HG03558 (cell line): Measurements from ENCODE around the gene OBSL1.

Experiments used
- ATAC-seq: cut with Tn5 transposase; IDR thresholded peaks from one replicate; pipeline ENCODE4 v1.9.1; 2021; ENCODE audit warnings: moderate number of reproducible peaks; ENCODE audit not compliant: unreplicated experiment; ENCODE audit errors: extremely low read depth

OBSL1 gene

GRCh38 chr2:219552382-219553167, 18.8 kb downstream of the OBSL1 start:
- peak; percentile 76 for ATAC-seq

- ATAC-seq: no peak
These were observed 19.6 kb downstream of the OBSL1 start for GRCh38 chr2:219551441-219552381.

GRCh38 chr2:219549619-219550018, 21.7 kb downstream of the OBSL1 start:
- ATAC-seq: no peak

GRCh38 chr2:219548990-219549389, 22.3 kb downstream of the OBSL1 start:
- ATAC-seq: no peak

- ATAC-seq: no peak
These were observed 23.7 kb downstream of the OBSL1 start for GRCh38 chr2:219547621-219548020.

GRCh38 chr2:219545943-219546352, 25.4 kb downstream of the OBSL1 start:
- no peak for ATAC-seq

- no peak for ATAC-seq
These were observed 25.9 kb downstream of the OBSL1 start for GRCh38 chr2:219545295-219545942.

GRCh38 chr2:219544567-219544966, 26.8 kb downstream of the OBSL1 start:
- ATAC-seq: no peak

GRCh38 chr2:219543596-219544358, 27.6 kb downstream of the OBSL1 start, which contains the start of the genes CHPF and TMEM198:
TSS of gene CHPF (minus strand) at chr2:219543809. CDS start at chr2:219543538, 271 bp downstream.
TSS of gene TMEM198 (plus strand) at chr2:219544028. CDS start at chr2:219544728, 700 bp downstream.
- peak; percentile 60 for ATAC-seq

- ATAC-seq: peak; percentile 18
These were observed 28.3 kb downstream of the OBSL1 start for GRCh38 chr2:219542931-219543595.

GRCh38 chr2:219541611-219542180, 29.6 kb downstream of the OBSL1 start:
- peak; percentile 28 for ATAC-seq

- ATAC-seq: no peak
These were observed 30.4 kb downstream of the OBSL1 start for GRCh38 chr2:219540784-219541504.

GRCh38 chr2:219539926-219540678, 31.2 kb downstream of the OBSL1 start:
- no peak for ATAC-seq

- ATAC-seq: no peak
These were observed 32.2 kb downstream of the OBSL1 start for GRCh38 chr2:219538956-219539788.

GRCh38 chr2:219538504-219538951, 32.8 kb downstream of the OBSL1 start:
- no peak for ATAC-seq

- no peak for ATAC-seq
These were observed 33.5 kb downstream of the OBSL1 start for GRCh38 chr2:219537657-219538488.
